Mesenchymal stem cell (in vitro differentiated cells and primary cell): ENCODE results near the gene DCLRE1C.

ENCODE experiments used
- DNase-seq: peaks from one replicate; pipeline ENCODE4 v3.0.0-alpha.2; 2013
- H2AFZ ChIP-seq: one replicate; pipeline ENCODE4 v1.6.1; 2013; ENCODE audit warnings: low read depth, mild to moderate bottlenecking, control low read depth, inconsistent platforms, low read length, moderate library complexity
- H2AK5ac ChIP-seq: 2 replicates; pipeline ENCODE4 v1.6.1; 2013; ENCODE audit warnings: low read length, moderate library complexity, mild to moderate bottlenecking, inconsistent platforms; ENCODE audit not compliant: severe bottlenecking
- H2BK120ac ChIP-seq: one replicate; pipeline ENCODE4 v1.6.1; 2013; ENCODE audit warnings: low read depth, mild to moderate bottlenecking, inconsistent platforms, low read length, moderate library complexity
- H2BK12ac ChIP-seq, 2 experiments: one replicate each; pipeline ENCODE4 v1.6.1; 2013; ENCODE audit warnings: inconsistent platforms in 2 of 2, low read length in 2 of 2, mild to moderate bottlenecking in 2 of 2, moderate library complexity in 2 of 2, control low read depth in 1 of 2
- H2BK15ac ChIP-seq: one replicate; pipeline ENCODE4 v1.6.1; 2013; ENCODE audit warnings: mild to moderate bottlenecking, low read depth, inconsistent platforms; ENCODE audit not compliant: poor library complexity, severe bottlenecking
- H2BK5ac ChIP-seq: 2 replicates; pipeline ENCODE4 v1.6.1; 2013; ENCODE audit warnings: low read depth, mild to moderate bottlenecking, low read length, control low read depth, inconsistent platforms; ENCODE audit not compliant: poor library complexity, severe bottlenecking
- H3K14ac ChIP-seq, 2 experiments: one replicate each; pipeline ENCODE4 v1.6.1; 2013; ENCODE audit warnings: inconsistent platforms in 2 of 2, low read length in 2 of 2, control low read depth in 1 of 2, mild to moderate bottlenecking in 1 of 2, moderate library complexity in 1 of 2
- H3K18ac ChIP-seq, 2 experiments: one replicate each; pipeline ENCODE4 v1.6.1; 2013; ENCODE audit warnings: inconsistent platforms in 2 of 2, low read length in 2 of 2, control low read depth in 1 of 2, low read depth in 1 of 2, mild to moderate bottlenecking in 1 of 2
- H3K23ac ChIP-seq, 2 experiments: one replicate each; pipeline ENCODE4 v1.6.1; 2013; ENCODE audit warnings: inconsistent platforms in 2 of 2, low read length in 2 of 2, mild to moderate bottlenecking in 2 of 2, moderate library complexity in 2 of 2, control low read depth in 1 of 2
- H3K27ac ChIP-seq: 2 replicates; pipeline ENCODE4 v1.5.1; 2013; ENCODE audit warnings: mild to moderate bottlenecking, moderate library complexity, low read length, control low read depth, inconsistent platforms; ENCODE audit not compliant: poor library complexity, severe bottlenecking
- H3K27me3 ChIP-seq, 2 experiments: 2 replicates each; pipeline versions ENCODE4 v1.6.1 to v1.7.0; 2013; ENCODE audit warnings: low read length in 2 of 2, mild to moderate bottlenecking in 2 of 2, moderate library complexity in 2 of 2, control low read depth in 1 of 2, inconsistent platforms in 1 of 2; ENCODE audit not compliant: control insufficient read depth in 1 of 2, insufficient read depth in 1 of 2
- H3K36me3 ChIP-seq, 2 experiments: 2 replicates each; pipeline versions ENCODE4 v1.6.1 to v1.7.0; 2013; ENCODE audit warnings: low read length in 2 of 2, control low read depth in 1 of 2, inconsistent platforms in 1 of 2, low read depth in 1 of 2, mild to moderate bottlenecking in 1 of 2; ENCODE audit not compliant: insufficient read depth in 2 of 2, control insufficient read depth in 1 of 2
- H3K4ac ChIP-seq, 2 experiments: one replicate each; pipeline ENCODE4 v1.6.1; 2013; ENCODE audit warnings: inconsistent platforms in 2 of 2, low read length in 2 of 2, mild to moderate bottlenecking in 2 of 2, moderate library complexity in 2 of 2, control low read depth in 1 of 2, low read depth in 1 of 2
- H3K4me1 ChIP-seq: 2 replicates; pipeline ENCODE4 v1.6.1; 2013; ENCODE audit warnings: low read depth, low read length, control low read depth; ENCODE audit not compliant: control insufficient read depth, insufficient read depth
- H3K4me2 ChIP-seq: 2 replicates; pipeline ENCODE4 v1.6.1; 2013; ENCODE audit warnings: low read length, mild to moderate bottlenecking, inconsistent platforms; ENCODE audit not compliant: poor library complexity, severe bottlenecking
- H3K4me3 ChIP-seq, 2 experiments: 2 replicates each; pipeline versions ENCODE4 v1.5.1 to v1.7.0; 2013; ENCODE audit warnings: low read length in 2 of 2, mild to moderate bottlenecking in 2 of 2, control low read depth in 1 of 2, low read depth in 1 of 2; ENCODE audit not compliant: insufficient read depth in 1 of 2
- H3K79me1 ChIP-seq: replicated peaks from 2 replicates; pipeline ENCODE4 v1.6.1; 2013; ENCODE audit warnings: mild to moderate bottlenecking, control low read depth, low read length, inconsistent platforms; ENCODE audit not compliant: poor library complexity, severe bottlenecking
- H3K9ac ChIP-seq: 2 replicates; pipeline ENCODE4 v1.7.0; 2013; ENCODE audit warnings: mild to moderate bottlenecking, low read length, moderate library complexity
- H3K9me3 ChIP-seq: 2 replicates; pipeline ENCODE4 v1.7.0; 2013; ENCODE audit warnings: mild to moderate bottlenecking, low read length; ENCODE audit not compliant: control insufficient read depth
- H4K8ac ChIP-seq: one replicate; pipeline ENCODE4 v1.6.1; 2013; ENCODE audit warnings: inconsistent platforms, mild to moderate bottlenecking, low read length, moderate library complexity
- H4K91ac ChIP-seq: one replicate; pipeline ENCODE4 v1.6.1; 2013; ENCODE audit warnings: mild to moderate bottlenecking, low read length, inconsistent platforms
- WGBS: methylation state at CpG from one replicate; pipeline ENCODE4 v1.1.7; 2013; ENCODE audit warnings: mixed read lengths; 5-methylcytosine and 5-hydroxymethylcytosine counted together

Gene DCLRE1C

GRCh38 chr10:14959221-14960057, 5.5 kb upstream of the DCLRE1C start, which contains the start of gene MEIG1:
TSS of gene MEIG1 (plus strand) at chr10:14959388. CDS start at chr10:14966469, 7,081 bp downstream.
- peak within 1 kb of the TSS; percentile 100 for H2AFZ ChIP-seq
- peak within 1 kb of the TSS; percentile 98 for H3K27ac ChIP-seq
- peak within 1 kb of the TSS; percentile 90 to 95 for H3K18ac ChIP-seq
- peak within 1 kb of the TSS; percentile 94 for H4K8ac ChIP-seq
- under 1% methylated on average over 58 of the region's 60 CpGs for WGBS
- H2BK120ac ChIP-seq: peak within 1 kb of the TSS; percentile 71
- H2BK12ac ChIP-seq: peak within 1 kb of the TSS; percentile 67 to 78
- H3K4me3 ChIP-seq: peak within 1 kb of the TSS; percentile 85 to 92
- peak within 1 kb of the TSS; percentile 82 for H2BK5ac ChIP-seq
- peak within 1 kb of the TSS; percentile 98 for H3K4me2 ChIP-seq
- H2BK15ac ChIP-seq: peak within 1 kb of the TSS; percentile 93
- peaks cover 4% of the 10 kb centered on the region for H3K4me1 ChIP-seq
- no peaks in the 10 kb centered on the region for H3K36me3 ChIP-seq
- peaks cover 4% of the 10 kb centered on the region for H3K79me1 ChIP-seq
- peak; percentile 96 for DNase-seq
- H3K27me3 ChIP-seq: no peaks in the 10 kb centered on the region
- peak within 1 kb of the TSS; percentile 90 for H4K91ac ChIP-seq
- peak within 1 kb of the TSS; percentile 86 to 88 for H3K4ac ChIP-seq
- peak within 1 kb of the TSS in 1 of 2 experiments; percentile 62 for H3K14ac ChIP-seq
- peak within 1 kb of the TSS; percentile 96 for H3K9ac ChIP-seq
- H3K9me3 ChIP-seq: no peaks in the 10 kb centered on the region
- H2AK5ac ChIP-seq: no peak within 1 kb of the TSS
- no peak within 1 kb of the TSS for H3K23ac ChIP-seq

GRCh38 chr10:14958872-14959220, 5.0 kb upstream of the DCLRE1C start:
- Histone ChIP-seq H3K23ac (no peak overlapping the region), H3K36me3 (no peaks in the 10 kb centered on the region), H3K18ac (peak overlapping the region in 1 of 2 experiments; percentile 48), H2BK120ac (no peak overlapping the region), H4K8ac (peak overlapping the region; percentile 74), H4K91ac (no peak overlapping the region), H2AK5ac (no peak overlapping the region), H2AFZ (peak overlapping the region; percentile 85), H3K4me2 (peak overlapping the region; percentile 98), H3K79me1 (peaks cover 4% of the 10 kb centered on the region), H2BK15ac (no peak overlapping the region), H3K4me3 (peak overlapping the region; percentile 85 to 92), H3K27me3 (no peaks in the 10 kb centered on the region), H3K9ac (peak overlapping the region; percentile 96), H2BK5ac (no peak overlapping the region), H3K27ac (peak overlapping the region; percentile 11), H3K4me1 (peaks cover 4% of the 10 kb centered on the region), H2BK12ac (no peak overlapping the region), H3K9me3 (no peaks in the 10 kb centered on the region), H3K14ac (no peak overlapping the region), H3K4ac (peak overlapping the region in 1 of 2 experiments; percentile 88)
- no peak for DNase-seq
- WGBS: 37% methylated on average over 6 of the region's 12 CpGs

GRCh38 chr10:14954934-14955333, 1.0 kb upstream of the DCLRE1C start:
- H3K4me1 ChIP-seq: peaks cover 11% of the 10 kb centered on the region
- peak overlapping the region in 1 of 2 experiments; percentile 84 for H3K4me3 ChIP-seq
- H3K79me1 ChIP-seq: peaks cover 12% of the 10 kb centered on the region
- no peaks in the 10 kb centered on the region for H3K27me3 ChIP-seq
- no peak overlapping the region for H2BK15ac ChIP-seq
- WGBS: 97% methylated on average over 19 of the region's 19 CpGs
- H2BK120ac ChIP-seq: no peak overlapping the region
- H3K27ac ChIP-seq: no peak overlapping the region
- peak overlapping the region in 1 of 2 experiments; percentile 31 for H2BK12ac ChIP-seq
- peak overlapping the region; percentile 31 for H2AK5ac ChIP-seq
- H3K9ac ChIP-seq: peak overlapping the region; percentile 93
- no peak overlapping the region for H4K91ac ChIP-seq
- no peak overlapping the region for H3K23ac ChIP-seq
- H3K4me2 ChIP-seq: no peak overlapping the region
- no peaks in the 10 kb centered on the region for H3K9me3 ChIP-seq
- H3K36me3 ChIP-seq: peaks cover 0 to 7% of the 10 kb centered on the region in 2 experiments
- DNase-seq: no peak
- peak overlapping the region; percentile 27 for H4K8ac ChIP-seq
- H3K18ac ChIP-seq: peak overlapping the region in 1 of 2 experiments; percentile 34
- no peak overlapping the region for H2AFZ ChIP-seq
- no peak overlapping the region for H3K14ac ChIP-seq
- H3K4ac ChIP-seq: no peak overlapping the region
- H2BK5ac ChIP-seq: no peak overlapping the region

- Histone ChIP-seq H3K9me3 (no peaks in the 10 kb centered on the region), H3K36me3 (peaks cover 0 to 11% of the 10 kb centered on the region in 2 experiments), H3K4me3 (peak overlapping the region; percentile 82 to 84), H3K4me2 (peak overlapping the region; percentile 96), H3K4me1 (peaks cover 11% of the 10 kb centered on the region), H2AK5ac (no peak overlapping the region), H2AFZ (no peak overlapping the region), H3K27me3 (no peaks in the 10 kb centered on the region), H2BK15ac (peak overlapping the region; percentile 29), H3K23ac (no peak overlapping the region), H2BK120ac (no peak overlapping the region), H4K91ac (no peak overlapping the region), H3K27ac (peak overlapping the region; percentile 84), H2BK5ac (peak overlapping the region; percentile 53), H3K4ac (peak overlapping the region in 1 of 2 experiments; percentile 47), H2BK12ac (no peak overlapping the region), H4K8ac (peak overlapping the region; percentile 45), H3K14ac (no peak overlapping the region), H3K79me1 (peaks cover 13% of the 10 kb centered on the region), H3K9ac (peak overlapping the region; percentile 93), H3K18ac (peak overlapping the region; percentile 25 to 56)
- peak; percentile 83 for DNase-seq
- 0% methylated on average over 30 of the region's 32 CpGs for WGBS
Observed at GRCh38 chr10:14953424-14954000, 384 bp downstream of the DCLRE1C start.
